Endothelial cell of umbilical vein (primary cell): Measurements from ENCODE around the gene HSD17B11. TPM values are rescaled to one million over a fixed set of nuclear protein-coding genes. Genes with fewer than 3 reads are reported as not detected.
A peak's percentile ranks its signal among the peaks of the same experiment; 100 is the strongest.

ENCODE experiments used
- BruUV-seq: library from RNA; stranded (reverse); fragments of 400-500 nt; replicated peaks from 2 replicates; lab custom pipeline; 2021; lab: Mats Ljungman, UMichigan
- CTCF ChIA-PET: fragments of 300-600, 350-600 bp; sonication (Branson Sonifier 250); formaldehyde crosslinking; loops from one replicate; lab custom pipeline; 2021; ENCODE audit warnings: antibody characterized with exemption, inconsistent platforms; lab: Charles Lee
- POLR2A ChIA-PET: fragments of 300-600, 350-600 bp; sonication (Branson Sonifier 250); formaldehyde crosslinking; loops from one replicate; lab custom pipeline; 2021; ENCODE audit warnings: antibody characterized with exemption, inconsistent platforms; lab: Charles Lee
- DNase-seq: peaks from one replicate; pipeline ENCODE4 v3.0.0-alpha.2; 2011; ENCODE audit warnings: low read depth, low spot score
- FAIRE-seq: peaks from 2 replicates; lab custom pipeline; 2011; peaks lifted over from hg19 to GRCh38; lab: Jason Lieb, UNC
- H2AFZ ChIP-seq: 2 replicates; pipeline ENCODE4 v1.6.0; 2012; ENCODE audit warnings: low read depth, low read length, control low read depth, inconsistent platforms
- H3K27ac ChIP-seq: 2 replicates; pipeline ENCODE4 v1.5.1; 2011; ENCODE audit warnings: low read depth, mild to moderate bottlenecking, control low read depth, low read length, moderate library complexity; ENCODE audit not compliant: insufficient read depth
- H3K27me3 ChIP-seq, 2 experiments: 2 replicates each; pipeline versions ENCODE4 v1.6.0 to v1.6.1; 2011; ENCODE audit warnings: low read length in 2 of 2, mixed read lengths in 1 of 2; ENCODE audit not compliant: control insufficient read depth in 2 of 2, insufficient read depth in 2 of 2
- H3K36me3 ChIP-seq, 2 experiments: 2 replicates in 1 of 2; 3 replicates in 1 of 2; pipeline ENCODE4 v1.5.1; 2011; ENCODE audit warnings: low read length in 2 of 2, mild to moderate bottlenecking in 1 of 2, moderate library complexity in 1 of 2; ENCODE audit not compliant: control insufficient read depth in 2 of 2, insufficient read depth in 2 of 2; ENCODE audit errors: extremely low read depth in 1 of 2
- H3K4me1 ChIP-seq: 3 replicates; pipeline ENCODE4 v1.5.1; 2011; ENCODE audit warnings: mild to moderate bottlenecking, low read length; ENCODE audit not compliant: control insufficient read depth, insufficient read depth; ENCODE audit errors: extremely low read depth
- H3K4me2 ChIP-seq: 2 replicates; pipeline ENCODE4 v1.6.1; 2011; ENCODE audit warnings: low read length, control low read depth, mixed read lengths; ENCODE audit not compliant: insufficient read depth
- H3K4me3 ChIP-seq, 3 experiments: fragments of 200-600 bp in 1 of 3; sonication (generic), shearing (Covaris generic) in 1 of 3; replicated peaks in 1 of 3; 2 replicates each; pipeline ENCODE4 v1.5.1; 2011 to 2016; ENCODE audit warnings: control low read depth in 3 of 3, low read length in 3 of 3, mild to moderate bottlenecking in 2 of 3, inconsistent platforms in 1 of 3, low read depth in 1 of 3, moderate library complexity in 1 of 3; ENCODE audit not compliant: insufficient read depth in 1 of 3
- H3K79me2 ChIP-seq: 2 replicates; pipeline ENCODE4 v1.6.0; 2012; ENCODE audit warnings: low read length, inconsistent platforms; ENCODE audit not compliant: control insufficient read depth, insufficient read depth
- H3K9ac ChIP-seq: replicated peaks from 2 replicates; pipeline ENCODE3; 2011; ENCODE audit warnings: low read length, control low read depth; ENCODE audit not compliant: insufficient read depth; ENCODE audit errors: extremely low read depth
- H3K9me1 ChIP-seq: replicated peaks from 3 replicates; pipeline ENCODE4 v1.6.0; 2011; ENCODE audit warnings: mild to moderate bottlenecking, low read length; ENCODE audit not compliant: control insufficient read depth, insufficient read depth; ENCODE audit errors: extremely low read depth
- H3K9me3 ChIP-seq: replicated peaks from 2 replicates; pipeline ENCODE4 v1.5.1; 2012; ENCODE audit warnings: low read length, inconsistent platforms; ENCODE audit not compliant: control insufficient read depth, insufficient read depth
- H4K20me1 ChIP-seq: replicated peaks from 2 replicates; pipeline ENCODE3; 2011; ENCODE audit warnings: mild to moderate bottlenecking, low read length; ENCODE audit not compliant: control insufficient read depth, insufficient read depth; ENCODE audit errors: extremely low read depth
- CTCF ChIP-seq, 2 donors: IDR thresholded peaks; 1 replicate in 1 of 2; 2 replicates in 1 of 2; pipeline ENCODE4 v1.5.1; 2011; ENCODE audit warnings: low read length in 2 of 2, mild to moderate bottlenecking in 2 of 2, moderate library complexity in 2 of 2, control low read depth in 1 of 2, inconsistent platforms in 1 of 2, low read depth in 1 of 2; ENCODE audit not compliant: insufficient read depth in 1 of 2; ENCODE audit errors: extremely low read depth in 1 of 2
- EZH2 ChIP-seq: IDR thresholded peaks from 2 replicates; pipeline ENCODE4 v1.6.1; 2012; ENCODE audit warnings: borderline replicate concordance, low read depth, mild to moderate bottlenecking, moderate library complexity, low read length, inconsistent platforms; ENCODE audit not compliant: severe bottlenecking
- FOS ChIP-seq: IDR thresholded peaks from 2 replicates; pipeline ENCODE4 v1.6.1; 2011; ENCODE audit warnings: mild to moderate bottlenecking, low read length, moderate library complexity, borderline replicate concordance; ENCODE audit not compliant: insufficient read depth
- GATA2 ChIP-seq: IDR thresholded peaks from 2 replicates; pipeline ENCODE4 v1.7.0; 2011; ENCODE audit warnings: low read depth, mild to moderate bottlenecking, moderate library complexity, mixed read lengths, low read length; ENCODE audit not compliant: insufficient read length, insufficient read depth
- JUN ChIP-seq: IDR thresholded peaks from 2 replicates; pipeline ENCODE4 v1.6.1; 2011; ENCODE audit warnings: borderline replicate concordance, low read depth; ENCODE audit not compliant: insufficient read length, insufficient read depth
- MAX ChIP-seq: IDR thresholded peaks from 2 replicates; pipeline ENCODE4 v1.6.1; 2011; ENCODE audit not compliant: insufficient read depth, insufficient read length
- MYC ChIP-seq: IDR thresholded peaks from one replicate; pipeline ENCODE4 v1.6.1; 2011; ENCODE audit warnings: mild to moderate bottlenecking, low read depth, low read length
- POLR2A ChIP-seq: IDR thresholded peaks from 2 replicates; pipeline ENCODE4 v1.6.1; 2012; ENCODE audit warnings: low read depth, mild to moderate bottlenecking, control low read depth, low read length
- POLR2AphosphoS5 ChIP-seq: IDR thresholded peaks from 2 replicates; pipeline ENCODE4 v1.6.1; 2012; ENCODE audit warnings: low read depth, mild to moderate bottlenecking, control low read depth, low read length, moderate library complexity; ENCODE audit not compliant: insufficient read depth
- dilution Hi-C: fragments of 300-500 bp; cut with MboI; formaldehyde crosslinking; loops from one replicate; pipeline ENCODE4 v1.15.0; 2019; ENCODE audit warnings: low sequenced_read_pairs; ENCODE audit not compliant: extremely low pct_ligation_motif_present
- intact Hi-C: fragments of 100-400 bp; cut with micrococcal nuclease; formaldehyde crosslinking; loops from one replicate; pipeline ENCODE4 v1.10.0; 2022
- polyA plus RNA-seq, 4 experiments: library from polyadenylated mRNA; depleted of rRNA in 3 of 4; stranded (reverse) in 3 of 4; unstranded in 1 of 4; fragments of >200 nt; gene quantifications; 2 replicates each; pipeline versions ENCODE4 v1.2.1 to v1.2.3, GENCODE V29; 2011 to 2012; ENCODE audit warnings: missing spikeins in 1 of 4
- total RNA-seq: library from RNA; stranded (reverse); gene quantifications from 2 replicates; pipeline ENCODE4 v1.2.3, GENCODE V29; 2021

Gene HSD17B11
- total and polyA plus RNA-seq, 2 donors (not counting 3 experiments of a cell fraction or from before 2014, with no cell fraction given) = 10.7 to 21.1 TPM

GRCh38 chr4:87356832-87357526 is 34.0 kb downstream of the HSD17B11 start:
- ChIA-PET CTCF (interaction anchor here (1.7 kb wide), 1 partner anchor 19 kb away, joined by 6 read pairs; no protein-coding TSS in a partner anchor), POLR2A (no interaction called here)
- no TSS peak for BruUV-seq
- Histone ChIP-seq H3K79me2 (no peaks in the 10 kb centered on the region), H3K27ac (no peak overlapping the region), H3K9ac (no peak overlapping the region), H3K4me3 (no peak overlapping the region), H4K20me1 (no peaks in the 10 kb centered on the region), H3K4me1 (no peaks in the 10 kb centered on the region), H2AFZ (no peak overlapping the region), H3K4me2 (no peak overlapping the region), H3K9me1 (no peaks in the 10 kb centered on the region), H3K9me3 (no peaks in the 10 kb centered on the region), H3K36me3 (no peaks in the 10 kb centered on the region), H3K27me3 (no peaks in the 10 kb centered on the region)
- dilution Hi-C loops (no loop called here), intact Hi-C loops (loop anchor here (5.0 kb wide), 1 partner anchor 490 kb away; no protein-coding TSS in a partner anchor)
- TF ChIP-seq POLR2A (no peak), EZH2 (no peak), JUN (no peak), FOS (no peak), MYC (no peak), GATA2 (no peak), MAX (no peak), POLR2AphosphoS5 (no peak), CTCF (IDR thresholded peaks at IDR 0.05; ENCODE audit: extremely low read depth in 1 of 2, insufficient read depth in 1 of 2, low read depth in 1 of 2, low read length in 2 of 2) (no peak)
- no peak for DNase-seq
- FAIRE-seq = peak; percentile 38
